ENCODE measurements around the gene LCN9.
"Not testable (repeated sequence)": the region's sequence is repeated elsewhere in the genome, so short reads cannot be mapped to it uniquely, and the experiment has no call there.

Gene LCN9

GRCh38 chr9:135662758-135663450 lies at the start of gene LCN9:
LCN9 (plus strand) TSS chr9:135663309; CDS start chr9:135663322, 13 bp downstream.
- DNase-seq (ENCODE audit: low read depth, low spot score): no peak

- no peak for DNase-seq (ENCODE audit: low read depth, low spot score)
Measured at GRCh38 chr9:135613946-135614805, 48.9 kb upstream of the LCN9 start.

GRCh38 chr9:135614821-135615665 lies 48.1 kb upstream of the LCN9 start:
- DNase-seq (ENCODE audit: low read depth, low spot score): no peak

- DNase-seq (ENCODE audit: low read depth, low spot score): no peak
Measured at GRCh38 chr9:135615666-135616618, 47.2 kb upstream of the LCN9 start.

- DNase-seq (ENCODE audit: low read depth, low spot score): no peak
Measured at GRCh38 chr9:135616619-135617537, 46.2 kb upstream of the LCN9 start.

GRCh38 chr9:135617538-135617900 lies 45.6 kb upstream of the LCN9 start:
- DNase-seq (ENCODE audit: low read depth, low spot score): no peak

- DNase-seq (ENCODE audit: low read depth, low spot score): no peak
Measured at GRCh38 chr9:135617991-135618411, 45.1 kb upstream of the LCN9 start.

- DNase-seq (ENCODE audit: low read depth, low spot score): no peak
Measured at GRCh38 chr9:135618866-135619598, 44.1 kb upstream of the LCN9 start.

- no peak for DNase-seq (ENCODE audit: low read depth, low spot score)
Measured at GRCh38 chr9:135619599-135619886, 43.6 kb upstream of the LCN9 start.

GRCh38 chr9:135620558-135620957 lies 42.6 kb upstream of the LCN9 start:
- DNase-seq (ENCODE audit: low read depth, low spot score): no peak

GRCh38 chr9:135622415-135623020 lies 40.6 kb upstream of the LCN9 start:
- no peak for DNase-seq (ENCODE audit: low read depth, low spot score)

GRCh38 chr9:135624282-135624681 lies 38.8 kb upstream of the LCN9 start:
- no peak for DNase-seq (ENCODE audit: low read depth, low spot score)

- no peak for DNase-seq (ENCODE audit: low read depth, low spot score)
Measured at GRCh38 chr9:135632841-135633240, 30.3 kb upstream of the LCN9 start.

GRCh38 chr9:135636930-135637530 lies 26.1 kb upstream of the LCN9 start:
- not testable (repeated sequence) for DNase-seq (ENCODE audit: low read depth, low spot score)

- DNase-seq (ENCODE audit: low read depth, low spot score): no peak
Measured at GRCh38 chr9:135639196-135639595, 23.9 kb upstream of the LCN9 start, which contains the start of gene GLT6D1. GLT6D1 (minus strand) TSS chr9:135639540; CDS start chr9:135639187, 353 bp downstream.

GRCh38 chr9:135641047-135641446 lies 22.1 kb upstream of the LCN9 start:
- DNase-seq (ENCODE audit: low read depth, low spot score): no peak

- no peak for DNase-seq (ENCODE audit: low read depth, low spot score)
Measured at GRCh38 chr9:135641745-135642144, 21.4 kb upstream of the LCN9 start.

- DNase-seq (ENCODE audit: low read depth, low spot score): no peak
Measured at GRCh38 chr9:135644631-135645218, 18.4 kb upstream of the LCN9 start.
